ENCODE data around the gene SGPP1. TPM values are rescaled to one million over a fixed set of nuclear protein-coding genes. Genes with fewer than 3 reads are reported as not detected.
"Not testable (repeated sequence)": the region's sequence is repeated elsewhere in the genome, so short reads cannot be mapped to it uniquely, and the experiment has no call there.

SGPP1 gene
- total RNA-seq, 1 experiment from 2014 or later, result 34.6 TPM

DNA sequence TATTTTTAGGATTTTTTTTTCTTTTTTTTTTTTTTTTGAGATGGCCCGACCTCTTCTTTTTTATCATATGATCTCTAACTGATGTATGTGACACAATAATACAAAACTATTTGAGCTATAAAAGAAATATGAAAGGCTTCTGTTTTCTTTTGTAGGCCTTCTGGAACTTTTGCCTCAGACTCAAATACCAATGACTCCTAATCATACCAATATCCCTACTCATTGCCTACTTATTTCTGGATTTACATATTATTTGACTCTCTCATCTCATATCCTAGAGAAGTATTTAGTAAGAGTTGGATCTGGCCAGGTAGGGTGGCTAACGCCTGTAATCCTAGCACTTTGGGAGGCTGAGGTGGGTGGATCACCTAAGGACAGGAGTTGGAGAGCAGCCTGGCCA, 73.5 kb downstream of the SGPP1 start:
- Histone ChIP-seq H3K27me3 (replicated peaks) (no peaks in the 10 kb centered on the region), H3K4me1 (replicated peaks) (peaks cover 1% of the 10 kb centered on the region), H3K36me3 (no peaks in the 10 kb centered on the region), H3K27ac (no peak overlapping the region), H3K9me3 (replicated peaks) (no peaks in the 10 kb centered on the region), H3K4me3 (no peak overlapping the region)
- no peak for DNase-seq (ENCODE audit: low read depth in 1 of 2, low spot score in 2 of 2)

DNA sequence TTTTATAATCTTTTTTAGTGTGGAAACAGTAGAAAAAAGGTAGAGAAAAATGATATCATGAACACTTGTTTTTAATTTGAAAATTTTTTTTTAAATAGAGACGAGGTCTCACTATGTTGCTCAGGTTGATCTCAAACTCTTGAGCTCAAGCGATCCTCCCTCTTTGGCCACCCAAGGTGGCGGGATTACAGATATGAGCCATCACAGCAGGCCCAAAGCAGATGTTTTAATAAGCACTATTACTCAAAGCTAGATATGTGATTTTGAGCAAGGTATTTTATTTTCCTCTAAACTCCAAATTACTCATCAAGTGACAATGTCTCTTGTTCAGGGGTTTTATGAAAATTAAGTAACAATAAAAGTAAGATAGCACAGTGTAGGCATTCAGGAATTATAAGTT, 75.5 kb downstream of the SGPP1 start:
- Histone ChIP-seq H3K27ac (no peak overlapping the region), H3K36me3 (no peaks in the 10 kb centered on the region), H3K9me3 (replicated peaks) (no peaks in the 10 kb centered on the region), H3K4me1 (replicated peaks) (no peaks in the 10 kb centered on the region), H3K4me3 (no peak overlapping the region), H3K27me3 (replicated peaks) (no peaks in the 10 kb centered on the region)
- DNase-seq (ENCODE audit: low read depth in 1 of 2, low spot score in 2 of 2), result no peak

DNA sequence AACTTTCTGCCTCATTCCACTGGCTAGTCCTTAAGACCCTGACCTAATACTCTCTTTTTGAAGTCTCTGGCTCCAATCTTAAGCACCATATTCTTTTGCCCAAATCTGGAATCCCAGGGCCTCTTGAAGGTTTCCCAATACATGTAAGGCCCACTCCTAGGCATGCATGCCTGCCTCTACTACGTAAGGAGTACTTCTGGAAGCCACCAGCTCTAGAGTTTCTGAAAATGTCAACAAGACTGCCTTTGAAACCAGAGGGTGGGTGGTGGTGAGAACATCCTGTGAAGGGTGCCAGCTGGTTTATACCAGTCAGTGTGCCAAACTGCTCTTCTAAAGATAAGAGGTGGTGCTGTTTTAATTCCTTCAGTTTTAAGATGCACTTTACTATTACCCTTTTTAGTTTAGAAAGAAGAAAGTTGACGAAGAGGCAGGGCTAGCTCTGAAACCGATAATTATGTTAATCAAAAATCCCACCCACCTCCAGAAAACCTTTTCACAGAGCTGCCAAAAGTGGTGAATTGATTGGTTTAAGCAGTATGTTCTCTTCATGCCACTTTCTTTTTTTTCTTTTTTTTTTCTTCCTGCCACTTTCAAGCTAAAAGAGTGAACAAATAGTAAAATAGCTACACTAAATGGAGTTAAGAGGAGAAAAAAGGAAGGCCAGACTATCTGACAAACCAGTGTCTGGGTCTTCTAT, 77.5 kb downstream of the SGPP1 start:
- Histone ChIP-seq H3K4me3 (no peak overlapping the region), H3K36me3 (no peaks in the 10 kb centered on the region), H3K27me3 (replicated peaks) (no peaks in the 10 kb centered on the region), H3K9me3 (replicated peaks) (no peaks in the 10 kb centered on the region), H3K4me1 (replicated peaks) (no peaks in the 10 kb centered on the region), H3K27ac (no peak overlapping the region)
- DNase-seq (ENCODE audit: low read depth in 1 of 2, low spot score in 2 of 2), result no peak

DNA sequence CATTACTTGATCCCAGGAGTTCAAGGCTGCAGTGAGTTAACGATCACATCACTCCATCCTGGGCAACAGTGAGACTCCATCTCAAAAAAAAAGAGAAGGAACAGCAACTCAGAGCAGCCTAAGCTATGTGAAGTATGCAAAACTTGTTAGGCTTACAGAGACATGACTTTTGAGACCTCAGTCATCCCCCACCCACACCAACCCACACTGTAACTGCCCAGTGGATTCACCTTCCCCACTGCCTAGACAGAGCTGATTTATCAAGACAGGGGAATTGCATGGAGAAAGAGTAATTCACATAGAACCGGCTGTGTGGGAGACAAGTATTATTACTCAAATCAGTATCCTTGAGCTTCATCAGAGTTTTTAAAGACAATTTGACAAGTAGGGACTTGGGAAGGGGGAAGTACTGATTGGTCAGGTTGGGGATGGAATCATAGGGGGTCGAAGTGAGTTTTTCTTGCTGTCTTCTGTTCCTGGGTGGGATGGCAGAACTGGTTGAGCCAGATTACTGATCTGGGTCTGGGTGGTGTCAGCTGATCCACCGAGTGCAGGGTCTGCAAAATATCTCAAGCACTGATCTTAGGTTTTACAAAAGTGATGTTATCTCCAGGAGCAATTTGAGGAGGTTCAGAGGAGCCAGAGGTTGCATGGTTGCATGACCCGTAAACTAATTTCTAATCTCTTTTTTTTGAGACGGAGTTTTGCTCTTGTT, 80.0 kb downstream of the SGPP1 start:
- no peaks in the 10 kb centered on the region for H3K27me3 ChIP-seq (replicated peaks)
- H3K36me3 ChIP-seq, result no peaks in the 10 kb centered on the region
- DNase-seq (ENCODE audit: low read depth in 1 of 2, low spot score in 2 of 2), result no peak
- 0 out of 2 replicates have a peak, but pooled peaks cover under 1% of the 10 kb centered on the region for H3K4me1 ChIP-seq (replicated peaks)
- no peak overlapping the region for H3K27ac ChIP-seq
- no peaks in the 10 kb centered on the region for H3K9me3 ChIP-seq (replicated peaks)
- H3K4me3 ChIP-seq, result no peak overlapping the region

DNA sequence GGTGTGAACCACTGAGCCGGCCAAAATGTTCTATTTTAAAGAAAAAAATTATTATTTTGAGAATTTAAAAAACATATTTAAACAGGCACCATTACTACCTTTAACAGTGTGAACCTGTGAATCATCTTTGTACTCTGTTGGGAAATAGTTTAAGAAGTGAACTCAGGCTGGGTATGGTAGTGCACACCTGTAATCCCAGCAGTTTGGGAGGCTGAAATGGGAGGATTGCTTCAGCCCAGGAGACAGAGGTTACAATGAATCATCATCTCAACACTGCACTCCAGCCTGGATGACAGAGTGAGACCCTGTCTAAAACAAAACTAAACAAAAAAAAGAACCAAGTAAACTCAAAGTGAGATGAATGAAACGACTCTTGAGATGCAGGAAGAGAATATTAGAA, 83.1 kb downstream of the SGPP1 start:
- no peaks in the 10 kb centered on the region for H3K36me3 ChIP-seq
- no peak for DNase-seq (ENCODE audit: low read depth in 1 of 2, low spot score in 2 of 2)
- no peaks in the 10 kb centered on the region for H3K27me3 ChIP-seq (replicated peaks)
- H3K27ac ChIP-seq, result no peak overlapping the region
- no peaks in the 10 kb centered on the region for H3K9me3 ChIP-seq (replicated peaks)
- H3K4me1 ChIP-seq (replicated peaks), result 0 out of 2 replicates have a peak, but pooled peaks cover 3% of the 10 kb centered on the region
- no peak overlapping the region for H3K4me3 ChIP-seq

DNA sequence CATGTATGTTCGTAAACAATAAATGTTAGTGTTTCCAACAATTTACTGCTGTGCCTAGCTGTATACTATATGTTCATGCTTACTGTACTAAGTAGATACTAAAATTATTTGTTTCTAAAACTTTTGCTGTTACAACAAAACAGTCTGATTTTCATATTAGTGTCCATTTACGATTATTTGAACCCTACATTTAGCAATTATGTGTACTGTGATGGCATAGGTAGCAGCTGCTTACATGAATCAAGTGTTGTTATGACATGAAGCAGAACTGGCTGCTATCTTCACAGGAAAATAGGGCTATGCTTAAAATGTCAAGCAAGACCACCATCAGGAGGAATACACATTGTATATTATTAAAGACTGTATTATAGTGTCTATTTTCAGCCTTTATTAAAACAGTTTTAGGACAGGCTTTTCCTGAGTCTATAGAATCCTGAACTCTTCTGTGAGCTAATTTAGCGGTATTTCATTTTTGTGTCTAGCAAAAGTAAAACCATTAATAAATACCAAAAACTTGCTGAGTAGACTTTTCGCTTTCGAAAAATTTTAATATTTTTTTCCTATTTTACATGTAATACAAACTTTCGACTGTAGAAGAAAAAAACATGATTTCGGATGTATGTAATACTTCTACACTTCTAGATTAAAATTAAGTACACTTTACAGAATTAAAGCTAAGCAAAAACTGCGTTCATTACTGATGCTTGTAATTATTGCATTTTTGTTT, 85.0 kb downstream of the SGPP1 start:
- no peak for DNase-seq (ENCODE audit: low read depth in 1 of 2, low spot score in 2 of 2)
- Histone ChIP-seq H3K27ac (no peak overlapping the region), H3K9me3 (replicated peaks) (no peaks in the 10 kb centered on the region)

DNA sequence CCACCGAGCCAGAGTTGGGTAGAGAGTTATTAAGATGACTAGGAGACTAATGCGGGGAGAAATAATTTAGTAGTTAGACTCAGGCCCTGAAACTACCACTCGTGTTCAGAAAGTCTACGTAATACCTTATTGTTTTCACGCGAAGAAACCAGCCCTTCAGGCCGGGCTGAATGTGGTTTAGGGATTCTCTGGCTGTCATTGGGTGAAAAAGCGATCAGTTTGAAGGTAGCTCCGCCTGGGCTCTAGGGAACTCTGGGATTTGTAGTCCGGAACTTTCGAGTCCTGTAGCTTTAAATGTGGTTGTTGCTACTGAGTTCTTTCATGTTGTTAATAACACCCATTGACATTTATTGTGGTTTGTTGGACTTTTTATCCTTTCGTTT, 85.6 kb downstream of the SGPP1 start:
- no peaks in the 10 kb centered on the region for H3K36me3 ChIP-seq
- peak overlapping the region; percentile 53 for H3K4me3 ChIP-seq
- no peaks in the 10 kb centered on the region for H3K9me3 ChIP-seq (replicated peaks)
- H3K27ac ChIP-seq, result peak overlapping the region; percentile 82
- H3K27me3 ChIP-seq (replicated peaks), result no peaks in the 10 kb centered on the region
- 0 out of 2 replicates have a peak, but pooled peaks cover 3% of the 10 kb centered on the region for H3K4me1 ChIP-seq (replicated peaks)
- DNase-seq (ENCODE audit: low read depth in 1 of 2, low spot score in 2 of 2), result peak; percentile 78 to 94

More for the DNA sequence above, 85.0 kb downstream of the SGPP1 start:
- Histone ChIP-seq H3K27me3 (replicated peaks) (no peaks in the 10 kb centered on the region), H3K4me1 (replicated peaks) (0 out of 2 replicates have a peak, but pooled peaks cover 3% of the 10 kb centered on the region), H3K4me3 (peak overlapping the region; percentile 53), H3K36me3 (no peaks in the 10 kb centered on the region)

DNA sequence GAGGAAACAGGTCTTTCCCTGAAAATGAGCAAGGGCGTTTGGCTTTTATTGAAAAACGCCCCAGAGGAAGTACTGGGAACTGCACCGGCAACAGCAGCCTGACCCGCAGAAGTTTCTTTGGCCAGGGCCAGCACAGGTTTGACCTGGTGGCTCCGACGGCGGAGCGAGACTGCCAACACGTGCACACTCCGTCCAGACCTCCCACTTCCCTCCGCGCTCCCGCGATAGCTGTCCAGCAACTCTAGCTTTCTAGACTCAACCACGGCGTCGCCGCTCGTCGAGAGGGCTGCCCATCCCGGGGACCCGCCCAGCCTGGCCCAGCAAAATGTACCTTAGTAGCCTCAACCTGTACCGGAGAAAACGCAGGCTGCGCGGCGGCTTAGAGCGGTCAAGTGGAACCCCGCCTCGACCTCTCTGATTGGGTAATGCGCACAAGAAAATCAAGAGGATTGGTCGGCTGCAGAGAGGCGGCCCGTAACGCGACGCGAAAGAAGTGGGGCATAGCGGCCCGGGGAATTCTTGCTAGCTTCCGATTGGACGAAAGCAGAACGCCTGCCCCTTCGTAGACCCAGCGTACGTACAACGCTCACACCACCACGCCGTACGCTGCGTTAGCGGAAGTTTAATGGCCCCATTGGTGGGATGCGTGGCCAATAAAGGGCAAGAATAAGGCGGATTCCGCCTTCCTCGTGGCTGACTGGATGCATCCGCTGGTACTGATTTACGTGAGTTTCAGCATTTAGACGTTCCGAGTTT, 86.2 kb downstream of the SGPP1 start, which contains the start of gene WDR89:
TSS of gene WDR89 (minus strand) at position 399 of the 756 bp plus-strand sequence. CDS start 41,929 bp downstream, outside the sequence.
- Histone ChIP-seq H3K4me1 (replicated peaks) (0 out of 2 replicates have a peak, but pooled peaks cover 3% of the 10 kb centered on the region), H3K9me3 (replicated peaks) (no peaks in the 10 kb centered on the region), H3K27ac (peak within 1 kb of the TSS; percentile 82), H3K4me3 (peak within 1 kb of the TSS; percentile 53), H3K27me3 (replicated peaks) (no peaks in the 10 kb centered on the region), H3K36me3 (no peaks in the 10 kb centered on the region)
- DNase-seq (ENCODE audit: low read depth in 1 of 2, low spot score in 2 of 2), result peak; percentile 97

DNA sequence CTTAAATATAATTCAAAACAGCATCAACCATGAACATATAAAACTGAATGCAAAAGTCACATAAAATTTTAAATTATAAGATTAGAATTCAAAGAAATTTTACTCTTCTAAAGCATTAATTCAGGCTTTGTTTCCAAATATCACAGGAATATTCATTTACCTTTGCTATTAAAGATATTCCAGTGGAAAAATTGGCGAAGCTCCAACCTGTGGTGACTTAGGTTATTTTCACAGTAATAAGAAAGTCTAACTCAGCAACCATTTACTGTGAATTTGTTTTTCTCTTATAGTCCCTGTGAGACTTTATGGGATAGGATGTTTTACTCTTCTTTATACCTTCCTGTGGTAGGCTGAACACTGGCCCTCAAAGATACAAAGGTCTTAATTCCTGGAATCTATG, 89.4 kb downstream of the SGPP1 start:
- Histone ChIP-seq H3K27ac (no peak overlapping the region), H3K36me3 (no peaks in the 10 kb centered on the region), H3K9me3 (replicated peaks) (no peaks in the 10 kb centered on the region), H3K4me3 (no peak overlapping the region), H3K27me3 (replicated peaks) (no peaks in the 10 kb centered on the region), H3K4me1 (replicated peaks) (0 out of 2 replicates have a peak, but pooled peaks cover 3% of the 10 kb centered on the region)
- DNase-seq (ENCODE audit: low read depth in 1 of 2, low spot score in 2 of 2), result no peak

DNA sequence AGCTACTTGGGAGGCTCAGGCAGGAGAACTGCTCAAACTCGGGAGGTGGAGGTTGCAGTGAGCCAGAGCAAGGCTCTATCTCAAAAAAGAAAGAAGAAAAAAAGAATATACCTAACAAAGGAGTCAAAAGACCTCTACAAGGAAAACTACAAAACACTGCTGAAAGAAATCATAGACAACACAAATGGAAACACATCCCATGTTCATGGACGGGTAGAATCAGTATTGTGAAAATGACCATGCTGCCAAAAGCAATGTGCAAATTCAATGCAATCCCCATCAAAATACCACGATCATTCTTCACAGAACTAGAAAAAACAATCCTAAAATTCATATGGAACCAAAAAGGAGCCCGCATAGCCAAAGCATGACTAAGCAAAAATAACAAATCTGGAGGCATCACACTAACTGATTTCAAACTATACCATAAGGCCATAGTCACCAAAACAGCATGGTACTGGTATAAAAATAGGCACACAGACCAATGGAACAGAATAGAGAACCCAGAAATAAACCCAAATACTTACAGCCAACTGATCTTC, 91.7 kb downstream of the SGPP1 start:
- DNase-seq (ENCODE audit: low read depth in 1 of 2, low spot score in 2 of 2); H3K4me1 ChIP-seq (replicated peaks); H3K9me3 ChIP-seq (replicated peaks); H3K27ac ChIP-seq; H3K27me3 ChIP-seq (replicated peaks); H3K36me3 ChIP-seq; H3K4me3 ChIP-seq: not testable (repeated sequence)
